WTC11 (cell line): ENCODE measurements around the gene STARD13.

Experiments
- CBFB ChIP-seq: sonication (generic); formaldehyde crosslinking; IDR thresholded peaks from 2 replicates; pipeline ENCODE4 v1.8.1; 2022; ENCODE audit warnings: mild to moderate bottlenecking, low read depth, missing genetic modification reagents
- CTCF ChIP-seq: fragments of 200-600 bp; IDR thresholded peaks from 2 replicates; pipeline ENCODE4 v1.8.0; 2022; ENCODE audit warnings: antibody characterized with exemption
- NFE2L1 ChIP-seq: sonication (generic); formaldehyde crosslinking; IDR thresholded peaks from 2 replicates; pipeline ENCODE4 v1.8.1; 2023; ENCODE audit warnings: missing genetic modification reagents
- SP1 ChIP-seq: sonication (generic); formaldehyde crosslinking; conservative IDR thresholded peaks from 2 replicates; pipeline ENCODE4 v1.8.1; 2022; ENCODE audit warnings: missing genetic modification reagents
- USF2 ChIP-seq: sonication (generic); formaldehyde crosslinking; IDR thresholded peaks from 2 replicates; pipeline ENCODE4 v1.8.1; 2023; ENCODE audit warnings: mild to moderate bottlenecking, missing genetic modification reagents, moderate library complexity

- TF ChIP-seq NFE2L1 (CRISPR knock-in tag) (no peak), USF2 (CRISPR knock-in tag) (no peak), SP1 (CRISPR knock-in tag) (no peak), CTCF (no peak), CBFB (CRISPR knock-in tag) (no peak)
These were observed 110.6 kb downstream of the STARD13 start for GRCh38 chr13:33174931-33175330.
